GM21717 (cell line): ENCODE measurements around the gene ADH1C.
"Not testable (repeated sequence)": the region's sequence is repeated elsewhere in the genome, so short reads cannot be mapped to it uniquely, and the experiment has no call there.

Experiments
- ATAC-seq: cut with Tn5 transposase; IDR thresholded peaks from one replicate; pipeline ENCODE4 v1.9.1; 2021; ENCODE audit warnings: mild to moderate bottlenecking, moderate library complexity; ENCODE audit not compliant: unreplicated experiment

ADH1C gene

GRCh38 chr4:99352602-99353537 is at the start of gene ADH1C:
TSS of gene ADH1C (minus strand) at chr4:99352746. CDS start at chr4:99352675, 71 bp downstream.
- ATAC-seq: no peak

GRCh38 chr4:99400831-99401230 is 48.3 kb upstream of the ADH1C start:
- no peak for ATAC-seq

GRCh38 chr4:99399017-99399416 is 46.5 kb upstream of the ADH1C start:
- no peak for ATAC-seq

DNA sequence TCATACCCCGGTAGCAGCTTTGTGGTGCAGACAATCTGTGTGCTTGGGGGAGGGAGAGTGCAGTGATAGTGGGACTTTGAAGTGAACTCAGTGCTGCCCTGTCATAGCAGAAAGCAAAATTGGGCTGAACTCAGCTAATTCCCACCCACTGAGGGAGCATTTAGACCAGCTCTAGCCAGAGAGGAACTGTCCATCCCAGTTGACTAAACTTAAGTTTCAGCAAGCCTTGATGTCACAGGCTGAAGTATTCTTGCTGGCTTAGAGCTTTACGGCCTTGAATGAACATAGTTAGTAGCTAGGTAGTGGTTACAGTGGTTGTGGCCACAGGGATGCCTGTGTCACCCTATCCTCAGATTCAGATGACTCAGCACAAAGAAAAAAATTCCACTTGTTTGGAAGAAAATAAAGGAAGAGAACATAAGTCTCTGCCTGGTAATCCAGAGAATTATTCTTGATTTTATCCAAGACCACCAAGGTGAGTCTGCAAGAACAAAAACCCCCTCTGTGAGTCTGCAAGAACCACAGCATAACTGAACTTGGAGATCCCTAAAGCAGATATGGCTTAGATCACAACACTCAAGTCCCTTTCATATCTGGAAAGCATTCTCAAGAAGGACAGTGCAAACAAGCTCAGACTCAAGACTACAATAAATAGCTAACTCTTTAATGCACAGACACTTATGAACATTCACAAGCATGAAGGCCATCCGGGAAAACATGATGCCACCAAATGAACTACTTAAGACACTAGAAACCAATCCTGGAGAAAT is 43.2 kb upstream of the ADH1C start:
- no peak for ATAC-seq

- ATAC-seq: no peak
These were observed 42.4 kb upstream of the ADH1C start for GRCh38 chr4:99394896-99395295.

DNA sequence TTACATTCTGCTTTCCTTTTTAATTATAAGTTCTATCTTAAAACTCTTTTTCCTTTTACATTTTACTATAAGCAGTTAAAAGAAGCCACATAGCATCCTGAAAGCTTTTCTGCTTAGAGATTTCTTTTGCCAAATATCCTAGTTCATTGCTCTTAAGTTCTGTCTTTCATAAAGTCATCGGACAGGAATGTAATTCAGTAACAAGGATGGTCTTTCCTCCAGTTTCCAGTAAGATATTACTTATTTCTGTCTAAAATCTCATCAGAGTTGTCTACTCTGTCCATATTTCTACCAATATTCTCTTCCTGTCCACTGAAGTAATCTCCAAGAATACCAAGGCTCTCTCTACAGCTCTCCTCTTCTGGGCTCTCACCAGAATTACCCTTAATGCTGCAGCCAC is 37.5 kb upstream of the ADH1C start:
- ATAC-seq: no peak

DNA sequence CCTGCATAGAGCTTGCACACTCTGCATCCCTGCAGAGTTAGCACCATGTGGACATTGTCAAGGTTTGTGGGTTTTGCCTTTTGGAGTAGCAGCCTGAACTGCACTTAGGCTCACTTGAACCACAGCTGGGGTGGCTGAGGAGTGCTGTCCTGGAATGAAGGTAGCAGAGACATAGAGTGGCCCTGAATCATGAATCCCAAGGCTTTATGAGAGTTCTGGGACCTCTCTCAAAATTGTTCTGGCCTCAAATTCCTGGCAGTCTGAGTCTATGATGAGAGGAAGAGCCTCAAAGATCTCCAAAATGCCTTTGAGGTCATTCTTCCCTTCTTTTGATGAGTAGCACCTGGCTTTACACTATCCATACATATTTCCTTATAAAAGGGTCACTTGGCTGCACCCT is 37.1 kb upstream of the ADH1C start:
- no peak for ATAC-seq

- ATAC-seq: no peak
These were observed 31.4 kb upstream of the ADH1C start for GRCh38 chr4:99383833-99384392.

DNA sequence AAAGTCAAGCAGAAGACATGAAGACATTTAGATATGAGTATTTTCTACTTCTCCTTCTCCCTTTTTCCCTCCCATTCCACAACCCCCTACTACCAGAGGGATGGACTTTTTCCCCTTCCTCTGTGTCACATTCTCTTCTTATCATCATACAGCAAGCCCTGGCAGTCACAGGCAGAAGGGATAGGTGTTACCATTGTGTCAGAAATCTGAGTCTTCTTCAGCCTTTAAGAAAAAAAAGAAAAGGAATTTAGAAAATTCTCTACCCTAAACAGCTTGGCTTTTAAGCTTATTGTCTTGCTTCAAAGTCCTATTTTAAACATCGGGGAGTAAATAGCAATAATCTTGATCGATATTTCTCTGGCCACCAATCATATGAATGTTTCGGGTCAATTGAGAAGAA is 30.9 kb upstream of the ADH1C start:
- no peak for ATAC-seq

DNA sequence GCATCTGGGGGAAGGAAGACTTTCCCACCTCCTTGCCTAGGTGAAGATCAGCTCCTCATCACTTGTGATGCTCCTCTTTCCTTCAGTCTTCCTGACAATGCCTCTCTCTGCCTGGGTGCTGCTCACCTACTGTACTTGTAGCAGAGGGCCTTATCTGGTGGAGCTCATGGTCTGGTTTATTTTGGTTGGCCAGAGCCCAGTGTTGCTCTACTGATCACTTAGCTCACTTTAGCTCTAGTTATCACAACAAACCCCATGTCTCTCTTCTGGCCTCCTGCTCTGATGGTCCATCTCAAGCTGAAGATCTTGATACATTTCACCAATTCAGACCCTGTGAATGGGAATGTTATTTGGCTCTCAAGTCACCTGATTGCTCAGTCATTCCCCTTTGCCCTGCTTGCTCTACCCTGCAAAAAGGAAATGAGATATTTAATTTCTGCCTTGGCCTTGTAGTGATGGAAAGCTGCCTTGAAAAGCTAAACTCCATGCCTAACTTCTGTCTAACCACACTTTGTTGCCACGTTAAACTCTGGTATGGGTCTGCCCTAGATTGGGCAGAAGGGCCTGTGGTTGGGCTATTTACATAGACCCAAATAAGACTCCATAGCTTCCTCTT is 30.3 kb upstream of the ADH1C start:
- ATAC-seq: no peak

- ATAC-seq: no peak
These were observed 29.1 kb upstream of the ADH1C start for GRCh38 chr4:99381588-99382175.

DNA sequence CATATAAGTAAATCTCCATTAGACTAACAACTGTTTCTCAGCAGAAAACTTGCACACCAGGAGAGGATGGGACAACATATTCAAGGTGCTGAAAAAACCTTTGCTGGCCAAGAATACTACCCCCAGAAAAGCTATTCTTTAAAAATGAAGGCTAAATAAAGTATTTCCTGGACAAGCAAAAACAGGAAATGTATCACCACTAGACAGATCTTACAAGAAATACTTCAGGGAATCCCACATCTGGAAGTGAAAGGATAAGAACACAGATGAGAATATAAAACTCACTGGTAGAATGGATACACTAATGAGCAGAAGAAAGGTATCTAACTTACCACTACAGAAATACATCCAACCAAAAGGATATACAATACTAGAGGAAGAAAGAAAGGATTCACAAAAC is 27.0 kb upstream of the ADH1C start:
- no peak for ATAC-seq

DNA sequence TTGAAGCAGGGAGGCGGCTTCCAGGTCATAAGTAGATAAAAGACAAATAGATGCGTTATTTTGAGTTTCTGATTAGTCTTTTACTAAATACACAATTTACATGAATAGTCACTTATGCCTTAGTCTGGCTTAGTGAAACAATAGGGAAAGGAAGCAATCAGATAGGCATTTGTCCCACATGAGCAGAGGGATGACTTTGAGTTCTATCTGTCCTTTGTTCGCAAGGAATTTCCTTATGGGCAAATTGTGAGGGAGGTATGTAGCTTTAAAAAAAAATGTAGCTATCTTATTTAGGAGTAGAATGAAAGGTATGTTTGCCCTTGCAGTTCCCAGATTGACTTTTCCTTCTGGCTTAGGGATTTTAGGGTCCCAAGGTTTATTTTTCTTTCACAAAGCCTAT is 26.3 kb upstream of the ADH1C start:
- ATAC-seq: no peak

DNA sequence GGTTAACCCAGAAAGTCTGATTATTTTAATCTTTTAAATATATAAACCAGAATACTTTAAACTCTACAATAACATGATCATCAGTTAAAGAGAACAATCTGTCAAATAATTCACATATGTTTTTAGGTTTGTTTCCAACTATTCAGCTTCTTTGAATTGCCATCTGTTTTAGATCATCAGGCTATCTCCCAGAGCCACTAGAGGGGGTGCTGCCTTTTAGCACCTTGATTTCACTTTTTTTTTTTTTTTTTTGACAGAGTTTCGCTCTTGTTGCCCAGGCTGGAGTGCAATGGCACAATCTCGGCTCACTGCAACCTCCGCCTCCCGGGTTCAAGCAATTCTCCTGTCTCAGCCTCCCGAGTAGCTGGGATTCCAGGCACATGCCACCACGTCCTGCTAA is 24.8 kb upstream of the ADH1C start:
- ATAC-seq: not testable (repeated sequence)

GRCh38 chr4:99372464-99372863 is 19.9 kb upstream of the ADH1C start:
- not testable (repeated sequence) for ATAC-seq

DNA sequence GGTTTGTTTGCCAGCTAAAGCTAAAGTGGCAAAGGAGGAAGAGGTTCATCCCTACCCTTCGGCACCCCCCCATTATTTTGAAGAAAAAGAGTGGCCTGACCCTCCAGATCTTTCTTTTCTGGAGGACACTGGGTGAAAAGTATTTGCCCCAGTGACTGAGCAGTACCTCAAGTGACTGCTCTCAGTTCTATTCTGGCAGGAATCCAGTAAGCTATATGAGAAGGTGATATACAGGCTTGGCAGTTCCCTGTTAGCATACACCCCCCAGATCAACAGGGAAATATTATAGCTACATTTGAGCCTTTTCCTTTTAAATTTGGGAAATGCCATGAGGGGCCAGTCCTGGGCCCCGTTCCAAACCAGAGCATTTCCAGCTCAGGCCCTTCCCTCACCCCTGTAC is 15.3 kb upstream of the ADH1C start:
- ATAC-seq: not testable (repeated sequence)

GRCh38 chr4:99366491-99366890 is 13.9 kb upstream of the ADH1C start:
- ATAC-seq: no peak

GRCh38 chr4:99362768-99363167 is 10.2 kb upstream of the ADH1C start:
- no peak for ATAC-seq

DNA sequence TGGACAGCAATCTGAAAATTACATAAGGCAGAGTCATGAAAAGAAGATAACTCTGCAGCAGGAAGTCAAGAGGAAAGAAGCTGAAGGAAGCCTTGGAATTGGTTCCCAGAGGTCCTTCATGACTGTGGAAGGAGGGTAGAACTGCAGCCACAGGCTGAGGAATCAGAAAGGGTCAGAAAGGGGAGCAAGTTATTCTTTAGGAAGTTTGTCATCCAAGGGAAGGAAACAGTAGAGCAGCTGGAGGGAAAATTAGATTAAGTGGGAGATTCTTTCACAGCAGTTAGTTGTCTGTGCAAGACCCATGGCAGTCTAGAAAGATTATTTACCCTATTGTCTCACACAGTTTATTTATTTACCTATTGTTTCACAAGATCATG is 9.3 kb upstream of the ADH1C start:
- no peak for ATAC-seq

DNA sequence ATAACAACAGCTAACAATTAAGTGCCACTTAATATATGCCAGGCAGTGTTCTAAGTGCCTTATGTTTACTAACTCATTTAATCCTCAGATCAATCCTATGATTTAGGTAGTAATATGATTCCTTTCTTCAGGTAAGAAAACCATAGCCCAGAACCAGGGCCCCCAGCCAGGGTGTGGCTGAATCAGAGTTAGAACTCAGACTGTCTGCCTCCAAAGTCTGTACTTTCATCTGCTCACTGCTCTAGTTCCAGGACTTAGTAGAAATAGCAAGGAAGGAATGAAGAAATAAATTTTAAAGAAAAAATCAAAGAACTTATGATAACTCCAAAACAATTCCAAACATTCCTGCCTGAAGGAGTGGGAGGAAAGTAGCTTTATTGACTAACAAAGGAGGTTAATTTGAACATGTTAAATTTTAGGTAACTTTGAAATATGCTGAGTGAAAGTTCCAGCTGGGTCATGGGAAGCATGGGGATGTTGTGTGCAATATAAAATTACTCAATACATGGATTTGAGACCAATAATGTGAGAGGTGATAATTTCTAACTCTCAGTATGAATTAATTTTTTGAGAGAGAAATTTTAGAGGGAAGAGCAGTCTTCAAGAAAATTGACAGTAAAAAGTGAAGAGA is 8.8 kb upstream of the ADH1C start:
- no peak for ATAC-seq
